ENCODE measurements around the gene NFYC.

GRCh38 chr1:40739455-40740008, 48.0 kb downstream of the NFYC start:
- TF ChIP-seq POLR2A (IDR thresholded peaks at IDR 0.05) = no peak
- TF ChIP-seq CTCF (IDR thresholded peaks at IDR 0.05) = no peak
